Stimulated activated naive CD4-positive, alpha-beta T cell (primary cell): ENCODE results near the gene ART5.
"Not testable (repeated sequence)": the region's sequence is repeated elsewhere in the genome, so short reads cannot be mapped to it uniquely, and the experiment has no call there.

ENCODE experiments used
- DNase-seq, 6 experiments: peaks; one replicate each; lab custom pipeline; 2025; lab: John Stamatoyannopoulos, UW

Gene ART5

DNA sequence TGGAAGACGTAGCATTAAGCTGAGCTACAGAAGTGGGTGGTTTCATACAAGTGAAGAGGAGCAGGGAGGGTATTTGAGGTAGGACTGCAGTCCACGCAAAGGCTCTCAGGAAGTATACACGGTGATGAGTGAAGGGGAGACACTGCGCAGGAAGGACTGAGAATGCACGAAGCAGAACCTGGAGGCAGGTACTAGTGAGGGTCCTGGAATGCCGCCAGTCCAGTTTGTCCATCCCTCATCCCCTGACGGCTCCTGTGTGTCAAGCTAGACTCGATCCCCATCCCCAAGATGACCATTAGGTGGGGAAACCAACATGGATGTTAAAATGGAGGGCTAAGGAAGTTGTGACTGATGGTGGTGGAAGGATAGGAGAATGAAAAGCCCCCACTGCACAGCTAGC, 23.8 kb downstream of the ART5 start:
- DNase-seq, result no peak

DNA sequence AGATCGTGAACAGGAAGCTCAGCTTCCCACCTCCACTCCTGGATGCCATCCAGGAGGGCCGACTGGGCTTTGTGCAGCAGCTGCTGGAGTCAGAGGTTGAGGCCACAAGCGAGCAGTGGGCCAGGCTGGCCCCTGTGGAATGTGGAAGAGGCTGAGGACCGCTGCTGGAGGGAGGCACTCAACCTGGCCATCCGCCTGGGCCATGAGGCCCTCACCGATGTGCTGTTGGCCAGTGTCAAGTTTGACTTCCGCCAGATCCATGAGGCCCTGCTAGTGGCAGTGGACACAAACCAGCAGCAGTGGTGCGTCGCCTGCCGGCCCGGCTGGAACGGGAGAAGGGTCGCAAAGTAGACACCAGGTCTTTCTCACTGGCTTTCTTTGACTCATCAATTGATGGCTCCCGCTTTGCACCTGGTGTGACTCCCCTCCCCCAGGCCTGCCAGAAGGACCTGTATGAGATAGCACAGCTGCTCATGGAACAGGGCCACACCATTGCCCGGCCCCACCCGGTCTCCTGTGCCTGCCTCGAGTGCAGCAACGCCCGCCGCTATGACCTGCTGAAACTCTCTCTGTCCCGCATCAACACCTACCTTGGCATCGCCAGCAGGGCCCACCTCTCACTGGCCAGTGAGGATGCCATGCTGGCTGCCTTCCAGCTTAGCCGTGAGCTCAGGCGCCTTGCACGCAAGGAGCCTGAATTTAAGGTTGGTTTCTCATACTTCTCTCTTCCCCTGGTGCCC, 24.9 kb downstream of the ART5 start:
- no peak for DNase-seq

DNA sequence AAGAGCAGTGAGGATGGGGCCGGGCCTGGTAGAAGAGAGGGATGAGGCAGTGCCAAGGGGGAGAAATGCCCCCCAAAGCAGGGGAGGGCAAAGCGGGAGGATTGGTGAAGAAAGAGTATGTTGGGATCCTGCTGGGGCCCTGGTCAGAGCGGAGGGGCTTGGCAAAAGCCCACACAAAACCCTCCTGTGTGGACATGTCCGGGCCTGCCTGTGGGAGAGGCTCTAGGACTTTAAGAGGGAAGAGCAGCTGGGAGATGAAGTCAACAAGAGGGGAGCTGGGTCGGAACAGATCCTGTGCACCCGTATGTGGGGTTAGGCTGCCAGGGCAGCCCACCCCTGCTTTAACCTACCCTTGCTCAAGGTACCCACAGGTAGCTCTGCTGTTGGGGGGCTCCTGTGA, 25.8 kb downstream of the ART5 start:
- DNase-seq, result no peak

DNA sequence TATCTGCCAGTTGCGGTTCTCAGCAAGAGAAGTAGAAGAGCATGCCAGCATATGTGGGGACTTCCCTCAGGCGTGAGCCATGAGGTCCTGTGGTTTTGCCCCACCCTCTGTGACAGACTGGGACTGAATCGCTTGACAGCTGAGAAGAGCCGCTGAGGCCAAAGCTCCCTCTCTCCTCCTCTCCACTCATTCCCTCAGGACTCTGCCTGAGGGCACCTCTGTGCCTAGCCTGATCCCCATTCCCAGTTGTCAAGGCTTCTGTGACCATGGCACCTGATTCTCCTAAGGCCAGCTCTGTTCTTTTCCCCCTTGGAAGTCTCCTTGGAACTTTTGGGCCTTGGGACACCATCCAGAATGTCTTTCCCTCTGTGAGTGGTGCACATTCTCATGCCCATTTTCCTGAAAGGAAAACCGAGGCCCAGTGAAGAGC, 27.0 kb downstream of the ART5 start:
- DNase-seq, result peak in 2 of 6 experiments; percentile 9 to 16

DNA sequence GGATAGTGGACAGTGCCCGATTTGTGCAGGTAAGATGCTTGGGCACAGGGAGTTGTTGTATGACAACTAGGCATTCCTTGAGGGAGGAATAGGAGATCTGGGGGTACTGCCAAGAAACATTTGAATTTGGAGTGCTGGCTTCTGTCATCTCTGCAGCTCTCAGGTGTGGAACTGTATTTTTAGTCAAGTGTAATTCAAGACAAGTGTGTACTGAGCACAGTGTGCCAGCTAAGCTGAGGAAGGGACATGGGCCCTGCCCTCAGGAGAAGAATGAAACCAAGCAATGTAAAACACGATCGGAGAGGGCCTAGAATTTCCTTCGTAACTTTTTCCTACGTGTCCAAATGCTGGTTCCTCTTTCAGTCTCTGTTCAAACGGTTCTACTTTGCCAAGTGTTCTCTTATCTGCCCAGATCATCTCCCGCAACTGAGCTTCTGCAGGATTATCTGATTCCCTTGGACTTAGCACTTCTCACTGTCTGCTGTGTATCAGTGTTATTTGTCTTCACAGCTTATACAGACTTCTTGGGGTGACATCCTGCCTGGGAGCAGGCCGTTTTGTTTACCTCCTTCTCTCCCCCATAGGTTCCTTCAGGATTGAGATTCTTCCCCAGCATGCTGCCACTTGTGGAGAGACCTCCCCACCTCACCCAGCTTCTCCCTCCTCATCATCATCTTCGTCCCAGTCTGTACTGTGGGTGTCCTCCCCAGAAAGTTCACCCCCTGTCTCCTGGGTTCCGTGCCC, 27.6 kb downstream of the ART5 start:
- no peak for DNase-seq

DNA sequence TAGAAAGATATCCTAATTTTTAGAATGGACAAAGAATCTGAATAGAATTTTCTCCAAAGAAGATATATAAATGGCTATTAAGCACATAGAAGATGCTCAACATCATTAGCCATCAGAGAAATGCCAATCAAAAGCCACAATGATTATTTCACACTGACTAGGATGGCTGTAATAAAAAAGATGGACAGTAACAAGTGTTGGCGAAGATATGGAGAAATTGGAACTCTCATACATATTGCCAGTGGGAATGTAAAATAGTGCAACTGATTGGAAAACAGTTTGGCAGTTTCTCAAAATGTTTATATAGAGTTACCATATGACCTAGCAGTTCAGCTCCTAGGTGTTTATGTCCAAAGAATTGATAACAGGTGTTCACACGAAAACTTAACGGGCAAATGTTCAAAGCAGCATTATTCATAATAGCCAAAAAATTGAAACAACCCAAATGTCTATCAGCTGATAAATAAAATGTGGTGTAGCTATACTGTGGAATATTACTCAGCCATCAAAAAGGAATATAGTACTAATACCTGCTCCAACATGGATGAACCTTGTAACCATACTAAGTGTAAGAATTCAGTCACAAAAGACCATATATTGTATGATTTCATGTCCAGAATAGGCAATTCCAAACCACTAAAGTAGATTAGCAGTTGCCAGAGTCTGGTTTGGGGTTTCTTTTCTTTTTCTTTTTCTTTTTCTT, 29.7 kb downstream of the ART5 start:
- DNase-seq, result no peak

DNA sequence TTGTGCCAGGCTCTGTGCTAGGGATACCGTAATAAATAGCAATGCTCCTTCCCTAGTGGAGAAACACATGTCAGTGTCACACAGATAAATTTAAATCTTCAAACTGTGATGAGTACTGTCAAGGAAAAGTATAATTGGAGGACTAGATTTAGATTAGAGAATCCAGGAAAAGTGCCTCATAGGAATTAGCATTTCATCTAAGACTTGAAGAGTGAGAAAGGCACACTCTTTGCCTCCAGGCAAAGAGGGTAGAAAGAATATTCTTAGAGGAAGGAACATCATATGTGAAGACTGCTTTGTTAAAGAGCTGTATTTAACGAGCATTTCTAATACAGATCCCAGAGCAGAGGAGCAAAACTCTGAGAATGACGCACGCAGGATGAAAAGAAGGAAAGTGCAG, 30.9 kb downstream of the ART5 start:
- no peak for DNase-seq

DNA sequence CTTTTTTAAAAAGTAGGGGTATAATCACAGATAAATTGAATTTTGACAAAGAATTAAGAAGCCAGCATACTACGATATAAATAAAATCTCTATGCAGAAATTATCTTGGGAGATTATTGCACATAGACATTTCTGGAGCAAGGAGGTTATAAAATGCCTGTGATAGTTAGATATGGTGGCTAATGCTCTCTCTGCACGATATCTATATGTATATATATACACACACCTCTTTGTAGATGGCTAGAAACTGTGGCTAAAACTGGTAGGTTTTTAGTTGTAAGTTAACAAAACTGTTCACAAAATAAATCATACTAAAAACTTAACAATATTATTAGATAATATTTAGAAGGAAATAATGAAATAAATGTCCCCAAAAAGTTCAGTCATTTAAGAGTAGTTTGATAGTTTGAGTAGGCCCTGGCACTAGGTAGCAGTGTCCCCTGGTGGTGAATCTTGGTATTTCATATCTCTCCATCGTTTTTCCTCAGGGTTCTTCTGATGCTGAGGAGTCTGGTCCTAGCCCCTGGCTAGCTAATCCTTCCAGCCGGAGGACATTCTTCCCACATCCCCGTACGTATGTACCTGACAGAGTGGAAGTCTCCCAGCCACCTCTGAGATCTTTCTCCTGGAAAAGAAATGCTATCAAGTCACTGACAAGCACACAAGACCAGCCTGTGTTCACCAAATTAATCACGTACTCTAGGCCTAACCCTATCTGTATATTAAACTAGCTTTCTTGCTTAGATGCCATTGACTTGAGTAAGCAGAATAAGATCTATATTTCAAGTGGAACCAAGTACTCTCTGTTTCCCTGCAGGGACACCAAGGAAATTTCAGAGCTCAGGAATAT, 32.2 kb downstream of the ART5 start:
- DNase-seq, result peak in 2 of 6 experiments; percentile 8 to 30

DNA sequence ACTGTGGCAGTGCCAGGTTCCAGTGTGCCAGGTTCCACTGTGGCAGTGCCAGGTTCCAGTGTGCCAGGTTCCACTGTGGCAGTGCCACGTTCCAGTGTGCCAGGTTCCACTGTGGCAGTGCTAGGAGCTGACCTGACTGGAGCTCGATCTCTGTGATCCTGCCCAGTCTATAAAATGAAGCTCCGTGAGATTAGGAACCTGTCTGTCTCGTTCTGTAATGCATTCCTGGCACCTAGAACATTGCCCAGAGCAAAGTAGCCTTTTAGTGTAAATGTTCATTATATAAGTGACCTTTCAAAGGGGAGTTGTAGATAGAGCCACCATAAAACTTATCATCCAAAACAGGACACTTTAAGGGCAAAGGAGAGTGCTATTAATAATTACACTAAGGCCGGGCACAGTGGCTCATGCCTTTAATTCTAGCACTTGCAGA, 36.0 kb downstream of the ART5 start:
- DNase-seq, result no peak

DNA sequence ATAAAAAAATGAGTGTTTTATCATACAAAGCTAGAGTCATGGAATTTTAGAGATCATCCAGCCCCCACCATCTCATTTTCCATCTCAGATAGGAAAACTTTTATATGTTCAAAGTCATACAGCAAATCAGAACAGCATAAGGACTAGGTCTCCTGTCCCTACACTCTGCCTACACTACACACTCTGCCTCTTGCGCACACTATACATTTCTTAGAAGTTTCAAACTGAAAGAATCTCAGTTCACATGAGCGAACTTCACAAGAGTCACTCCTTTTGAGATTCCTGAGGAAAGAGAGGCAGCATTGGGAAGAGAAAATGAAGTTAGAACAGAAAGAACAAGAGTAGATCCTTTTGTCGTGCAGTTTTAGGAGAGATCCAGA, 36.5 kb downstream of the ART5 start:
- DNase-seq, result no peak

DNA sequence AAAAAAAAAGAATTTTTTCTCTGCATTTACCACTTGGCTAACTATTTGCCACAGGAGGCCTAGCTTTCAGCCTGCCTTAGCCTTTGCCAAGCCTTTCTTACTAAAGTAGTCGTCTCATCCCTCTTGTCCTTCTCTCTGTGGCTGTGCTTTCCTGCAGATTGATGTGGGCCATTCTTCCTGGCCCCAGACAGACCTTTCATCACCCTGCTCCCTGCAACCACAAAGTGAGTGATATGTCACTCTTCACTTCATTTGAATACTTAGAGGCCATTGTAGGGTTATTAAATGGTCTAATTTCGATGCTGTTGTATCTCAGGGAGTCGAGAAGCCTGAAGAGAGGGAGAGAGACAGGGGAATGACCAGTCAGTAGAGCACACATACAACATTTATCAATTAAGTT, 37.6 kb downstream of the ART5 start:
- no peak for DNase-seq

DNA sequence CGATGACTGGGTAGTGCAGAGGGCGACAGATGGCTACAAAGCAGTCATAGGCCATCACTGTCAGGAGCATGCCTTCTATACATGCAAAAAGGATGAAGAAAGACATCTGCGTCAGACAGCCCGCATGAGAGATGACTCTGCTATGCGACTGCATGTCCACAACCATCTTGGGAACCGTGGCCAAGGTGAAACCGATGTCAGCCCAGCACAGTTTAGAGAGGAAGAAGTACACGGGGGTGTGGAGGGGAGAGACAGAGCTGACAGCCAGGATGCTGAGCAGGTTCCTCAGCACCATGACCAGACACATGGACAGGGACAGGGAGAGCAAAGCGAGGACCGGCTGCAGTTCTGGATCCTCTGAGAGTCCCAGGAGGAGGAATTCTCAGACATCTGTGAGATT, 41.6 kb downstream of the ART5 start:
- not testable (repeated sequence) for DNase-seq

DNA sequence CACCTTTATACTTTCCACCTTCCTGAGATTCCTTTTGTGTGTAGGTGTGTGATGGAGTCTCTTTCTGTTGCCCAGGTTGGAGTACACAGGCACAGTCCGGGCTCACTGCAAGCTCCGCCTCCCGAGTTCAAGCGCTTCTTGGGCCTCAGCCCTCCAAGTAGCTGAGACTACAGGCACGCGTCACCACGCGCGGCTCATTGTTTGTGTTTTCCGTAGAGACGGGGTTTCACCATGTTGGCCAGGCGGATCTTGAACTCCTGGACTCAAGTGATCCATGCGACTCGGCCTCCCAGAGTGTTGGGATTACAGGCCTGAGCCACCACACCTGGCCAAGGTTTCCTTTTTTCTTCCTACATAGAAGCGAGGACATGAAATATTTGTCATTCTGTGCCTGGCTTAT, 44.0 kb downstream of the ART5 start:
- not testable (repeated sequence) for DNase-seq

DNA sequence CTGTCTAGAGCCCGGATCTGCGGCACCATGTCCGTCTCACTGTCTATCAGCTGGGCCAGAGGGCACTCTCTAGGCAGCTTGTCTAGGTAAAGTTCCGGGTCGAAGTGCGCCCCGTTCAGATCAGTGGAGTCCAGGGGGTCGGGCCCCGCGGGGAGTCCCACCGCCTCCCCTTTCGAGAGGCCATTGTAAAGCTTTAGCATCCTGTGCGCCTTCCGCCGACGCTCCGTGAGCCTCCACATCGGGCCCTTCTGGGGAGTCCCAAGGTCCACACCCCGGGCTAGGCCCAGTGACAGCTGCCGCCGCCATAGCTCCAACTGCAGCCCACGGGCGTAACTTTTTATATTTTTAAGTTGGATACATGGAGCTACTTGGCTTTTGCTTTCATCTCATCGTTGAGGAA, 50.5 kb downstream of the ART5 start:
- not testable (repeated sequence) for DNase-seq

DNA sequence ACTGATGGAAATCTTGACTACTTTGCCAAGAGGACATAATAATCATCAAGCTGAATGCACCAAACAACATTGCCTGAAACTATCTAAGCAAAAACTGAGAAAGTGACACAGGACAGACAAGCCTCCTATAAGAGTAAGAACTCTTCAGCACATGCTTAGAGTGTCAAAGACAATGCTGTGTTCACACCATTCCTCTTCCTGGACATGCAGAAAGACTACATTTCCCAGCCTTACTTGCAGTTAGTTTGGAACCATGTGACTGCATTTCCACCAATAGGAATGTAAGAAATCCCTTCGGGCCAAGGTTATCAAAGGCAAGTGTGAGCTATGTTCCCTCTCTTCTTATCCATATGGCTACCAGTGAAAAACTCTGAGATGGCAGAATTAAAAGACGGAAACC, 51.6 kb downstream of the ART5 start:
- DNase-seq, result not testable (repeated sequence)

DNA sequence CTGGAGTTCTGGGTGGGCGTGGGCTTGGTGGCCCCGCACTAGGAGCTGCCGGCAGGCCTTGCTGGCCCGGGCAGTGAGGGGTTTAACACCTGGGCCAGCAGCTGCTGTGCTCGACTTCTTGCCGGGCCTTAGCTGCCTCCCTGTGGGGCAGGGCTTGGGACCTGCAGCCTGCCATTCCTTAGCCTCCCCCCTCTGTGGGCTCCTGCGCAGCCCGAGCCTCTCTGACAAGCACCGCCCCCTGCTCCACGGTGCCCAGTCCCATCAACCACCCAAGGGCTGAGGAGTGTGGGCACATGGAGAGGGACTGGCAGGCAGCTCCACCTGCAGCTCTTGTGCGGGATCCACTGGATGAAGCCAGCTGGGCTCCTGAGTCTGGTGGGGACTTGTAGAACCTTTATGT, 53.0 kb downstream of the ART5 start:
- DNase-seq, result not testable (repeated sequence)
